Calu3 (cell line): ENCODE data around the gene ZNF789. TPM values are rescaled to one million over a fixed set of nuclear protein-coding genes. Genes with fewer than 3 reads are reported as not detected.
"Not testable (repeated sequence)": the region's sequence is repeated elsewhere in the genome, so short reads cannot be mapped to it uniquely, and the experiment has no call there.

Experiments
- Bru-seq: library from RNA; stranded (reverse); fragments of 400-500 nt; gene quantifications from one replicate; lab custom pipeline; 2021; lab: Mats Ljungman, UMichigan
- BruChase-seq, 2 experiments: library from RNA; stranded (reverse); fragments of 400-500 nt; gene quantifications; one replicate each; lab custom pipeline; 2021; lab: Mats Ljungman, UMichigan
- BruUV-seq: library from RNA; stranded (reverse); fragments of 400-500 nt; replicated peaks from 2 replicates; lab custom pipeline; 2021; lab: Mats Ljungman, UMichigan
- CTCF ChIA-PET: fragments of 300-600 bp; sonication (Branson Sonifier 250); formaldehyde crosslinking; loops from one replicate; lab custom pipeline; 2022; ENCODE audit warnings: antibody characterized with exemption; lab: Charles Lee
- DNase-seq: peaks from one replicate; pipeline ENCODE4 v3.0.0; 2022
- H3K27ac Mint-ChIP-seq: one replicate; pipeline ENCODE4 v1.8.0; 2022; ENCODE audit warnings: mixed read lengths; ENCODE audit not compliant: unreplicated experiment
- H3K27me3 Mint-ChIP-seq: one replicate; pipeline ENCODE4 v1.8.0; 2022; ENCODE audit warnings: mixed read lengths; ENCODE audit not compliant: unreplicated experiment
- H3K36me3 Mint-ChIP-seq: one replicate; pipeline ENCODE4 v1.8.0; 2022; ENCODE audit warnings: mild to moderate bottlenecking, moderate library complexity, mixed read lengths; ENCODE audit not compliant: insufficient read depth, unreplicated experiment
- H3K4me1 Mint-ChIP-seq: one replicate; pipeline ENCODE4 v1.8.0; 2022; ENCODE audit warnings: mild to moderate bottlenecking, low read depth, mixed read lengths; ENCODE audit not compliant: unreplicated experiment
- H3K4me3 Mint-ChIP-seq: one replicate; pipeline ENCODE4 v1.8.0; 2022; ENCODE audit warnings: mild to moderate bottlenecking, low read depth, moderate library complexity, mixed read lengths; ENCODE audit not compliant: unreplicated experiment
- H3K9me3 Mint-ChIP-seq: one replicate; pipeline ENCODE4 v1.8.0; 2022; ENCODE audit warnings: low read depth, mixed read lengths; ENCODE audit not compliant: unreplicated experiment
- intact Hi-C: fragments of 100-400 bp; cut with micrococcal nuclease; formaldehyde crosslinking; loops from one replicate; pipeline ENCODE4 v1.10.0; 2022; ENCODE audit not compliant: unreplicated experiment
- long read RNA-seq: library from polyadenylated mRNA; stranded (forward); transcript quantifications from one replicate; pipeline ENCODE4 v2.0.0, GENCODE V29; 2022
- total RNA-seq: library from RNA; stranded (reverse); gene quantifications from 2 replicates; pipeline ENCODE4 v1.2.3, GENCODE V29; 2022
- TF ChIP-seq, protein P1 (sequence below): fragments of 200-600 bp; IDR thresholded peaks from one replicate; pipeline ENCODE4 v1.8.0; 2022; ENCODE audit warnings: antibody characterized with exemption; ENCODE audit not compliant: unreplicated experiment

The ZNF789 gene
- total RNA-seq: 17.2 and 18.9 TPM in 2 replicates
- Bru-seq, nascent RNA: percentile 62 among the genes with signal in this experiment
- percentile 73 among the genes with signal in this experiment for BruChase-seq, experiment 1, labeled RNA remaining after a 6-hour chase
- BruChase-seq, experiment 2, labeled RNA remaining after a 2-hour chase: percentile 72 among the genes with signal in this experiment
- long read RNA-seq, partial matches to known transcripts: 0 of 24 reads
- long read RNA-seq, other reads (novel, unspliced or antisense): 22 of 24 reads

DNA sequence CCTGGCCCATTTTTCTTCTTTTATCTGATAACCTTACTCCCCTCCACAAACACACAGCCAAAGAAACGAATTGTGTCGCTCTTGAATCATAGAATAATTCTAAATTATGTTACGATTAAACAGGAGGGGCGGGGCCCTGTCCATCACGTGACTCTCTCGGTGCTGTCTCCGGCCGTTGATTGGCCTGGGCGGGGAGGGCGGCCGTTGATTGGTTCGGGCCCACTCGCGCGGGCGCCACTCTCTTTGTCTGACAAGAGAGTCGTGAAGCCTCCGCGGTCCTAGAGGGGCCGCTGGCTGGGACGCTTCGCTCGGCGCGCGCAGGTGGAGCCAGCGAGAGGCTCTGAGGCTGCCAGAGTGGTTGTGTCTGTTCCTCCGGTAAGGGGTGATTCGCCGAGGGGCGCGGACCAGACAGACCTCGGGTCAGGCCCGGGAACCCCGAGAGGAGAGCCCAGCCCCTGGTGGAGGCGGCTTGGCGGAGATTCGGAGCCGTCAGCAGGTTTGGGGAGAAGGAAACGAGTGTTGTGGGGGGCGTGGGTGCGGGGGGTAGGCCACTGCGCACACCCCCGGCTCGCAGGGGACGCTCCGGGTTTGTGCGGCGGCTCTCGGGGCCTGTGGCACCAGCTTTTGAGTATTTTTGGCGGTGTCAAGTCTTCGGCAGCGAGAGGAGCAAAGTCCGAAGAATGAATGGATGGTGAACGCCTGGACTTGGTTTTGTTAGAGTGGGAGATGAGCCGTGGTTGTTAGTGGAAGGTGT is at the start of gene ZNF789:
Gene ZNF789, plus strand, starts transcription at position 330 of the 754 bp plus-strand sequence. CDS start 3,567 bp downstream, outside the sequence.
- Mint-ChIP-seq H3K36me3 (peaks cover 25% of the 10 kb centered on the region), H3K4me3 (peak within 1 kb of the TSS; percentile 100), H3K27me3 (no peaks in the 10 kb centered on the region), H3K9me3 (no peaks in the 10 kb centered on the region), H3K4me1 (no peaks in the 10 kb centered on the region), H3K27ac (peak within 1 kb of the TSS; percentile 93)
- BruUV-seq: no TSS peak
- TF ChIP-seq, protein P1, sequence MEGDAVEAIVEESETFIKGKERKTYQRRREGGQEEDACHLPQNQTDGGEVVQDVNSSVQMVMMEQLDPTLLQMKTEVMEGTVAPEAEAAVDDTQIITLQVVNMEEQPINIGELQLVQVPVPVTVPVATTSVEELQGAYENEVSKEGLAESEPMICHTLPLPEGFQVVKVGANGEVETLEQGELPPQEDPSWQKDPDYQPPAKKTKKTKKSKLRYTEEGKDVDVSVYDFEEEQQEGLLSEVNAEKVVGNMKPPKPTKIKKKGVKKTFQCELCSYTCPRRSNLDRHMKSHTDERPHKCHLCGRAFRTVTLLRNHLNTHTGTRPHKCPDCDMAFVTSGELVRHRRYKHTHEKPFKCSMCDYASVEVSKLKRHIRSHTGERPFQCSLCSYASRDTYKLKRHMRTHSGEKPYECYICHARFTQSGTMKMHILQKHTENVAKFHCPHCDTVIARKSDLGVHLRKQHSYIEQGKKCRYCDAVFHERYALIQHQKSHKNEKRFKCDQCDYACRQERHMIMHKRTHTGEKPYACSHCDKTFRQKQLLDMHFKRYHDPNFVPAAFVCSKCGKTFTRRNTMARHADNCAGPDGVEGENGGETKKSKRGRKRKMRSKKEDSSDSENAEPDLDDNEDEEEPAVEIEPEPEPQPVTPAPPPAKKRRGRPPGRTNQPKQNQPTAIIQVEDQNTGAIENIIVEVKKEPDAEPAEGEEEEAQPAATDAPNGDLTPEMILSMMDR: no peak
- intact Hi-C loops: no loop called here
- CTCF ChIA-PET: interaction anchor here (1.3 kb wide), 1 partner anchor 143 kb away, joined by 3 read pairs; no protein-coding TSS in a partner anchor
- peak; percentile 94 for DNase-seq

DNA sequence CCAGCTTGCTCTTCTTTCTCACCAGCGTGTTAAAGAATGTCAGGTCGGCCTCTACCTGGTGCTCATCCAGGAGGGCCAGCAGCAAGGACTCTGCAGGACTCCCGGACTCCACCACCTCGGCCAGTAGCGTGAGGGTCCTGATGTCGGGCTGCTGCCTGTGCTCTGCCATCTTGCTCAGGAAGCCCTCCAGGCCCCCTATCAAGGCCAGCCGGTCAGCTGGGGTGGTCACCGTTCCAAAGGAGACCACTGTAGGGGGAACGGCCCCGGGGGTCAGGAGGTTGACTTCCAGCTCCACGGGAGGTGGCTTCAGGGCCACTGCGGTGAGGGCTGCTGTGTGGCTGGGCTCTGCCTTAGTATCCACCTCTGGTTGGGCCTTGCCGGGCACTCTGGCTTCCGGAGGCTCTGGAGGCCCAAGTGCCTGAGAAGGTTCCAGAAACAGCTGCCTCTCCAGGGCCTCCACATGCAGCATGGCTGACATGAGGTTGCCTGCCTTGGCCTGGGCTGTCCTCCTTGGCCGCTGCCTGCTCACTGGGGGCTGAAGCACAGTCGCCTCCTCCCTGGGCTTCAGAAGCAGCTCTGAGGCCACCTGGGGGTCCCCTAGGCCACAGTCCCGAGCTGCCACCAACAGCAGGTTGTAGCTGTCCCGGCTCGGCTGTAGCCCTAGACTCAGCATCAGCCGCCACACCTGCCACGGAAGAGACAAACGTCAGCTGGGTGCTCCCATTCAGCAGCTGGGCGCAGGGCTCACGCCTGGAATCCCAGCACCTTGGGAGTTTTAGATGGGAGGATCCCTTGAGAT is 47.6 kb upstream of the ZNF789 start:
- no peak for DNase-seq
- Mint-ChIP-seq H3K27ac (no peak overlapping the region), H3K36me3 (peaks cover 33% of the 10 kb centered on the region), H3K9me3 (no peaks in the 10 kb centered on the region), H3K27me3 (no peaks in the 10 kb centered on the region), H3K4me3 (no peak overlapping the region), H3K4me1 (no peaks in the 10 kb centered on the region)
- intact Hi-C loops: no loop called here
- TF ChIP-seq, protein P1: no peak
- BruUV-seq: no TSS peak
- CTCF ChIA-PET: no interaction called here

DNA sequence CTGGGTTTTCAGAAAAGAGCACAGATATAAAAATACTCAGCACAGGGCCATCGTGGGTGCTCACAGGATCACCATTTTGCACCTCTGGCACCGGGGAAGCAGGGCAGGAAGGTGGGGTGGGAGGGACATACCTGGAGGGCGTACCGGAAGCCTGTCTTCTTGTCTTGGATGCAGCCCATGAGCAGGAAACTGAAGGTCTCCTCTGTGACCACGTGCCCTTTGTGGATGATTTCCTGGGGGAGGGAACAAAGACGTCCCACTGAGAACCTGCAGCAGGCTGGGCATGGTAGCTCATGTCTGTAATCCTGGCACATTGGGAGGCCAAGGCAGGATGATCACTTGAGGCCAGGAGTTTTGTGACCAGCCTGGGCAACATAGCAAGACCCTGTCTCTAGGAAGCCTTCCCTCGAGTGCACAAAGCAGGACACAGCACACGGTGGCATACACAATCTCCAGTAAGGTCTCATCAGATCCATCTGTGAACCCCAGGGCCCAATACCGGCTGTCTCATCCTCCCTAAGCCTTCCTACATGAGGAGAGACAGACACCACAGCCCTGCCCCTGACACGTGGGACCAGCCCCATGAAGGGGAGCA is 43.6 kb upstream of the ZNF789 start:
- H3K9me3 Mint-ChIP-seq: no peaks in the 10 kb centered on the region
- peaks cover 22% of the 10 kb centered on the region for H3K36me3 Mint-ChIP-seq
- no peak overlapping the region for H3K4me3 Mint-ChIP-seq
- intact Hi-C loops: no loop called here
- no peak for DNase-seq
- H3K27me3 Mint-ChIP-seq: no peaks in the 10 kb centered on the region
- BruUV-seq: no TSS peak
- TF ChIP-seq, protein P1: no peak
- CTCF ChIA-PET: no interaction called here
- no peaks in the 10 kb centered on the region for H3K4me1 Mint-ChIP-seq
- H3K27ac Mint-ChIP-seq: no peak overlapping the region

DNA sequence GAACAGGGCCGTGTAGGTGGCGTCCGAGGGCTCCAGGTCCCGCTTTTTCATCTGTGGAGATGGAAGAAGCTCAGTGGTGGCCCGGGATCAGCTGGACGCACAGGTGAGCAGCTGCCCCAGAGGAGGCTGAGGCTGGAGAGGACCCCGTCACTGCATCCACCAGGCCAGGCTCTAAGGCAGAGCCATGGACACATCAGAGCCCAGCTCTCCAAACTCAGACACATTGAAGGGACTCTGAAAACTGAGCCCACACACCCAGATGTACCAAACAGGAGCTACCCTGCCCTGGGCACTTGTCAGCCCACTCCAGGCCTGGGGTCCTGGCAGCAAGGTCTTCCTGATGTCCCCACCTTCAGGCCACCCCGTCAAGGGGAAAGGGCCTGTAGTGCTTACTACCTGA is 42.9 kb upstream of the ZNF789 start:
- Mint-ChIP-seq H3K4me3 (no peak overlapping the region), H3K9me3 (no peaks in the 10 kb centered on the region), H3K27me3 (no peaks in the 10 kb centered on the region), H3K27ac (no peak overlapping the region), H3K36me3 (peaks cover 25% of the 10 kb centered on the region), H3K4me1 (no peaks in the 10 kb centered on the region)
- CTCF ChIA-PET: no interaction called here
- no peak for DNase-seq
- intact Hi-C loops: no loop called here
- TF ChIP-seq, protein P1: no peak
- BruUV-seq: no TSS peak

DNA sequence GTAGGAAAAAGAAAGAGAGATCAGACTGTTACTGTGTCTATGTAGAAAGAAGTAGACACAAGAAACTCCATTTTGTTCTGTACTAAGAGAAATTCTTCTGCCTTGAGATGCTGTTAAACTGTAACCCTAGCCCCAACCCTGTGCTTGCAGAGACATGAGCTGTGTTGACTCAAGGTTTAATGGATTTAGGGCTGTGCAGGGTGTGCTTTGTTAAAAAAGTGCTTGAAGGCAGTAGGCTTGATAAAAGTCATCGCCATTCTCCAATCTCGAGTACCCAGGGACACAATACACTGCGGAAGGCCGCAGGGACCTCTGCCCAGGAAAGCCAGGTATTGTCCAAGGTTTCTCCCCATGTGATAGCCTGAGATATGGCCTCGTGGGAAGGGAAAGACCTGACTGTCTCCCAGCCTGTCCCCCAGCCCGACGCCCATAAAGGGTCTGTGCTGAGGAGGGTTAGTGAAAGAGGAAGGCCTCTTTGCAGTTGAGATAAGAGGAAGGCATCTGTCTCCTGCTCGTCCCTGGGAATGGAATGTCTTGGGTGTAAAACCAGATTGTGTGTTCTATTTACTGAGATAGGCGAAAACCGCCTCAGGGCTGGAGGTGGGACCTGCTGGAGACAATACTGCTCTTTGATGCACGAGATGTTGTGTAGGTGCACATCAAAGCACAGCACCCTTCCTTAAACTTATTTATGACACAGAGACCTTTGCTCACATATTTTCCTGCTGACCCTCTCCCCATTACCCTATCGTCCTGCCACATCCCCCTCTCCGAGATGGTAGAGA is 40.7 kb upstream of the ZNF789 start:
- CTCF ChIA-PET, H3K4me3 Mint-ChIP-seq, H3K27me3 Mint-ChIP-seq, DNase-seq, H3K4me1 Mint-ChIP-seq, intact Hi-C loops, BruUV-seq, H3K27ac Mint-ChIP-seq, H3K9me3 Mint-ChIP-seq: not testable (repeated sequence)
- peaks cover 33% of the 10 kb centered on the region for H3K36me3 Mint-ChIP-seq
